Measurements from ENCODE around the gene UBASH3B. TPM values are rescaled to one million over a fixed set of nuclear protein-coding genes. Genes with fewer than 3 reads are reported as not detected.

UBASH3B gene
- total and polyA plus RNA-seq, 2 of the 13 experiments (the other 11 are each of a cell fraction or from before 2014, with no cell fraction given), result 4.4 to 7.6 TPM

- no peak for DNase-seq (ENCODE audit: low spot score)
- CTCF ChIA-PET (ENCODE audit: low intra/inter-chr PET ratio, low total read pairs), result no interaction called here
- Histone ChIP-seq H3K4me3 (replicated peaks in 1 of 3; ENCODE audit: insufficient read depth in 1 of 3, low read depth in 2 of 3, low read length in 3 of 3) (no peak overlapping the region), H3K9me3 (ENCODE audit: low read length) (no peaks in the 10 kb centered on the region), H3K27ac (ENCODE audit: extremely low read length, insufficient read depth, low read length) (no peak overlapping the region), H3K36me3 (replicated peaks in 1 of 2; ENCODE audit: control insufficient read depth in 1 of 2, insufficient read depth in 2 of 2, low read length in 2 of 2) (no peaks in the 10 kb centered on the region), H4K20me1 (ENCODE audit: insufficient read depth, low read length) (no peaks in the 10 kb centered on the region), H2AFZ (ENCODE audit: low read length) (no peak overlapping the region), H3K4me2 (ENCODE audit: low read depth, low read length) (no peak overlapping the region), H3K4me1 (ENCODE audit: insufficient read depth, low read length) (no peaks in the 10 kb centered on the region), H3K27me3 (ENCODE audit: control insufficient read depth in 1 of 2, insufficient read depth in 2 of 2, low read length in 2 of 2) (no peaks in the 10 kb centered on the region), H3K79me2 (ENCODE audit: insufficient read depth, low read length) (no peaks in the 10 kb centered on the region), H3K9ac (ENCODE audit: insufficient read depth, low read depth, low read length) (no peak overlapping the region)
- in situ Hi-C loops (cut with HindIII; ENCODE audit: extremely low pct_ligation_motif_present, low pct_unique_long_range_greater_than_20kb) (no loop called here), intact Hi-C loops (cut with micrococcal nuclease; ENCODE audit: unreplicated experiment) (no loop called here)
- POLR2A ChIA-PET, result no interaction called here
- no peak for FAIRE-seq
- no peak for ATAC-seq
- 79% methylated on average over 7 of the region's 7 CpGs for WGBS (ENCODE audit: low lambda C conversion rate)
- BruUV-seq (replicated peaks), result no TSS peak
- TF ChIP-seq ZNF280D (CRISPR knock-in tag; IDR thresholded peaks at IDR 0.05), result no peak
- TF ChIP-seq IRF2 (CRISPR knock-in tag; IDR thresholded peaks at IDR 0.05), result no peak
- TF ChIP-seq ZBTB2 (CRISPR knock-in tag; IDR thresholded peaks at IDR 0.05; ENCODE audit: low read depth), result no peak
- TF ChIP-seq ARNT2 (CRISPR knock-in tag; IDR thresholded peaks at IDR 0.05; ENCODE audit: low read depth), result no peak
- no peak for TF ChIP-seq HNF1A (IDR thresholded peaks at IDR 0.05; ENCODE audit: low read depth)
- no peak for TF ChIP-seq HNF1A (CRISPR knock-in tag; IDR thresholded peaks at IDR 0.05; ENCODE audit: borderline replicate concordance)
- no peak for TF ChIP-seq ZNF10 (CRISPR knock-in tag; IDR thresholded peaks at IDR 0.05; ENCODE audit: borderline replicate concordance, low read depth)
- TF ChIP-seq, protein P1, sequence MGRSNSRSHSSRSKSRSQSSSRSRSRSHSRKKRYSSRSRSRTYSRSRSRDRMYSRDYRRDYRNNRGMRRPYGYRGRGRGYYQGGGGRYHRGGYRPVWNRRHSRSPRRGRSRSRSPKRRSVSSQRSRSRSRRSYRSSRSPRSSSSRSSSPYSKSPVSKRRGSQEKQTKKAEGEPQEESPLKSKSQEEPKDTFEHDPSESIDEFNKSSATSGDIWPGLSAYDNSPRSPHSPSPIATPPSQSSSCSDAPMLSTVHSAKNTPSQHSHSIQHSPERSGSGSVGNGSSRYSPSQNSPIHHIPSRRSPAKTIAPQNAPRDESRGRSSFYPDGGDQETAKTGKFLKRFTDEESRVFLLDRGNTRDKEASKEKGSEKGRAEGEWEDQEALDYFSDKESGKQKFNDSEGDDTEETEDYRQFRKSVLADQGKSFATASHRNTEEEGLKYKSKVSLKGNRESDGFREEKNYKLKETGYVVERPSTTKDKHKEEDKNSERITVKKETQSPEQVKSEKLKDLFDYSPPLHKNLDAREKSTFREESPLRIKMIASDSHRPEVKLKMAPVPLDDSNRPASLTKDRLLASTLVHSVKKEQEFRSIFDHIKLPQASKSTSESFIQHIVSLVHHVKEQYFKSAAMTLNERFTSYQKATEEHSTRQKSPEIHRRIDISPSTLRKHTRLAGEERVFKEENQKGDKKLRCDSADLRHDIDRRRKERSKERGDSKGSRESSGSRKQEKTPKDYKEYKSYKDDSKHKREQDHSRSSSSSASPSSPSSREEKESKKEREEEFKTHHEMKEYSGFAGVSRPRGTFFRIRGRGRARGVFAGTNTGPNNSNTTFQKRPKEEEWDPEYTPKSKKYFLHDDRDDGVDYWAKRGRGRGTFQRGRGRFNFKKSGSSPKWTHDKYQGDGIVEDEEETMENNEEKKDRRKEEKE (IDR thresholded peaks at IDR 0.05), result no peak
- TF ChIP-seq POGZ (CRISPR knock-in tag; IDR thresholded peaks at IDR 0.05), result no peak
- TF ChIP-seq ZNF333 (CRISPR knock-in tag; IDR thresholded peaks at IDR 0.05; ENCODE audit: borderline replicate concordance), result no peak
- no peak for TF ChIP-seq POLR2A (IDR thresholded peaks at IDR 0.05; ENCODE audit: insufficient read depth in 1 of 2, low read depth in 2 of 2, low read length in 2 of 2)
- no peak for TF ChIP-seq ZNF572 (CRISPR knock-in tag; IDR thresholded peaks at IDR 0.05)
- no peak for TF ChIP-seq ZNF274 (CRISPR knock-in tag; IDR thresholded peaks at IDR 0.05)
Observed at GRCh38 chr11:122764371-122765090, 109.0 kb downstream of the UBASH3B start.

All from HepG2 (cell line).